ENCODE data around the gene NYNRIN.
"Not testable (repeated sequence)": the region's sequence is repeated elsewhere in the genome, so short reads cannot be mapped to it uniquely, and the experiment has no call there.

The NYNRIN gene

GRCh38 chr14:24365600-24366412, 33.0 kb upstream of the NYNRIN start:
- H3K27me3 ChIP-seq (ENCODE audit: control insufficient read depth, insufficient read depth, low read length), result no peaks in the 10 kb centered on the region
- H3K4me3 ChIP-seq (ENCODE audit: low read length), result peak overlapping the region; percentile 78
- peaks cover 14% of the 10 kb centered on the region for H3K4me1 ChIP-seq (ENCODE audit: control insufficient read depth, insufficient read depth, low read length)
- peak overlapping the region; percentile 99 for H3K27ac ChIP-seq (ENCODE audit: low read depth, low read length)
- peak overlapping the region; percentile 74 for H3K9ac ChIP-seq (ENCODE audit: low read length)
- no peaks in the 10 kb centered on the region for H3K36me3 ChIP-seq (ENCODE audit: control insufficient read depth, insufficient read depth, low read length)

DNA sequence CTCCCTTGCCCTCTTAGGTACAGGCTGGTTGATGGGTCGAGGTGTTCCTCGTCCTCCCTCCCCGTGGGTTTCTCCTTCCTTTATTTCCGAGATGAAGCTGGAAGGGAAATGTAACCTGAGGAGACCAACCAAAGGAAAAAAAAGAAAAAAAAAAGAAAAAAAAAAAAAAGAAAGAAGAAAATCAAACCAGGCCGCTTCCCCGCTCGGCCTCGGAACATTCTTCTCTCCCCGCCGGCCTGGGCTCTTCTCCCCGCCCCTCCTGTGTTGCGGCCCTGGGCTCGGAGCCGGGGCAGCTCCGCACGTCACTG, 32.4 kb upstream of the NYNRIN start:
- Histone ChIP-seq H3K9ac (ENCODE audit: low read length) (peak overlapping the region; percentile 74), H3K27ac (ENCODE audit: low read depth, low read length) (peak overlapping the region; percentile 99), H3K4me3 (ENCODE audit: low read length) (peak overlapping the region; percentile 78), H3K27me3 (ENCODE audit: control insufficient read depth, insufficient read depth, low read length) (no peaks in the 10 kb centered on the region), H3K4me1 (ENCODE audit: control insufficient read depth, insufficient read depth, low read length) (peaks cover 14% of the 10 kb centered on the region), H3K36me3 (ENCODE audit: control insufficient read depth, insufficient read depth, low read length) (no peaks in the 10 kb centered on the region)

DNA sequence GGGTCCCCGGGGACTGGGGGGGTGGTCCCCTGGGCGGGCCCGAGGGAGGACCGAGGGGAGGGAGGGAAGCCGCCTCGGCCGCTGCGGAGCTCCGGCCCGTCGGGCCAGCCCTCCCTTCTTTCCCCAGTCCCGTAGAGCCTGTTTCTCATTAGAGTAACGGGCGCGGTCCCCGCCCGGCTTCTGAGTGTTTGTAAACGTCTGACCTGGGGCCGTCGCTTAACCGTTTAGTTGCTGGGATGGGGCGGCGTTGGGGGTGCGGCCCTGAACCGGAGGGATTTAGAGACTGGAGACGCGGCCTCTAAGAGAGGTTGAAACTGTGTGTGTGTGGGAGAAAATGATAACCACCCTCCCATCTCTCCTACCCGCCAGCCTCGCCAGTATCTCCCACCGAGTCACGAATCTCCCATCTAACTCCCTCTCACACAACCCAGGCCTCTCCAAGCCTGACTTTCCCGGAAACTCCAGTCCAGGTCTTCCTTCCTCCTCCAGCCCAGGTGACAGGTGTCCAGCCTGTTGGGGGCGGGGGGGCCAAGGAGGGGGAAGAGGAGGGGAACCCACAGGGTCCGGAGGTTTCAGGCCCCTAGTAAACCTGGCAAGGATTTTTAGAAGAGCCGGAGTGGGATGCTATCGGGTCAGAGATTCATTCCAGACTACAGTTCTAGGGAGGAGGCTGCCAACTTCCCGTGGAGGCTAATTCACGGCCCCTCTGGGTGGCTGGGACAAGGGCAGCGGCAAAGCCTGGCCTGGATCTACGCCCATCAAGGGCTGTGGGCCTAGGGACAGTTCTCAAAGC, 31.9 kb upstream of the NYNRIN start:
- peak overlapping the region; percentile 45 for H3K9ac ChIP-seq (ENCODE audit: low read length)
- H3K27ac ChIP-seq (ENCODE audit: low read depth, low read length), result peak overlapping the region; percentile 99
- H3K27me3 ChIP-seq (ENCODE audit: control insufficient read depth, insufficient read depth, low read length), result no peaks in the 10 kb centered on the region
- peak overlapping the region; percentile 78 for H3K4me3 ChIP-seq (ENCODE audit: low read length)
- H3K4me1 ChIP-seq (ENCODE audit: control insufficient read depth, insufficient read depth, low read length), result peaks cover 14% of the 10 kb centered on the region
- no peaks in the 10 kb centered on the region for H3K36me3 ChIP-seq (ENCODE audit: control insufficient read depth, insufficient read depth, low read length)

DNA sequence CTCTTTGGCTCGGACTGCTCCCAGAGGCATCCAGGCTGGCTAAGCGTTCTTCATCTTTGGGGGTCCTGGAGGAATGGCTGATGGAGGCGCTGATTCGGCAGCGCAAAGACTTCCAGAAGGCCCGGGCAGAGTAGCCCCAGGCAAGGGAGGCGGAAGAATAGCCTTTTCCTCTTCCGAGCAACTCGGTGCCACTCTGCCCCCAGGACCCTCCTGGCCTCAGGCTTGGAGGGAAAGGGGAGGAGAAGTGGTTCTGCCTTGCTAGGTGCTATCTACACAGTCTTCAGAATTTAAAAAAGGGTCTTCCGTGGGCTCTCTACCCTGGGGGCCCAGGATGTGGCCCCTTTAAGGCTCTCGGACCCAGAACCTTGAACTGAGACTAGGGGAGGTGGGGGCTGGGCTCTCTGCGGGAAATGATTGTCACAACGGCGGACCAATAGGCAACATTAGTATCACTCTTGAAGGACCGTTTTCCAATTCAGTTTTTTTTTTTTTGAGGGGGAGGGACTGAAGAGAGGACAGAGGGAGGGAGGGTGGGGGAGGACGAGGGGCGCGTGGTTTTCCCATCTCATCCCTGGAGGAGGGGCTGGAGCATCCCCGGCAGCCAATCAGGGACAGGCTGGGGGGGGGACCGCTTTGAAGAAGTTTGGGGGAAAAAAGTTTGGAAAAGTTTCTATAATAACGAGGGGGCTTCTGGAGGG, 31.1 kb upstream of the NYNRIN start, which contains the start of gene NFATC4:
TSS of gene NFATC4 (plus strand) at position 671 of the 698 bp plus-strand sequence. CDS start 157 bp downstream, outside the sequence.
- Histone ChIP-seq H3K36me3 (ENCODE audit: control insufficient read depth, insufficient read depth, low read length) (no peaks in the 10 kb centered on the region), H3K27me3 (ENCODE audit: control insufficient read depth, insufficient read depth, low read length) (no peaks in the 10 kb centered on the region), H3K9ac (ENCODE audit: low read length) (peak within 1 kb of the TSS; percentile 68), H3K4me1 (ENCODE audit: control insufficient read depth, insufficient read depth, low read length) (peaks cover 14% of the 10 kb centered on the region), H3K4me3 (ENCODE audit: low read length) (peak within 1 kb of the TSS; percentile 78), H3K27ac (ENCODE audit: low read depth, low read length) (peak within 1 kb of the TSS; percentile 99)

DNA sequence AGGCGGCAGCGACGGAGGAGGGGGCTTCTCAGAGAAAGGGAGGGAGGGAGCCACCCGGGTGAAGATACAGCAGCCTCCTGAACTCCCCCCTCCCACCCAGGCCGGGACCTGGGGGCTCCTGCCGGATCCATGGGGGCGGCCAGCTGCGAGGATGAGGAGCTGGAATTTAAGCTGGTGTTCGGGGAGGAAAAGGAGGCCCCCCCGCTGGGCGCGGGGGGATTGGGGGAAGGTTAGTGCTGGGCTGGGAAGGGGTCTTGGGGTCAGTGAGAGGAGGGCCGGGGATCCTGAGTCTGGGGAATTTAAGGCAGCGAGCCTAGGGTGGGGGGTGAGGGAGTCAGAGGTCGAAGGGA, 30.6 kb upstream of the NYNRIN start:
- Histone ChIP-seq H3K4me3 (ENCODE audit: low read length) (peak overlapping the region; percentile 75), H3K9ac (ENCODE audit: low read length) (peak overlapping the region; percentile 68), H3K27ac (ENCODE audit: low read depth, low read length) (peak overlapping the region; percentile 99), H3K36me3 (ENCODE audit: control insufficient read depth, insufficient read depth, low read length) (no peaks in the 10 kb centered on the region), H3K4me1 (ENCODE audit: control insufficient read depth, insufficient read depth, low read length) (peaks cover 14% of the 10 kb centered on the region), H3K27me3 (ENCODE audit: control insufficient read depth, insufficient read depth, low read length) (no peaks in the 10 kb centered on the region)

- H3K36me3 ChIP-seq (ENCODE audit: control insufficient read depth, insufficient read depth, low read length), result no peaks in the 10 kb centered on the region
- peaks cover 14% of the 10 kb centered on the region for H3K4me1 ChIP-seq (ENCODE audit: control insufficient read depth, insufficient read depth, low read length)
- no peaks in the 10 kb centered on the region for H3K27me3 ChIP-seq (ENCODE audit: control insufficient read depth, insufficient read depth, low read length)
- H3K27ac ChIP-seq (ENCODE audit: low read depth, low read length), result peak overlapping the region; percentile 99
- H3K9ac ChIP-seq (ENCODE audit: low read length), result peak overlapping the region; percentile 68
- peak overlapping the region; percentile 75 for H3K4me3 ChIP-seq (ENCODE audit: low read length)
Observed at GRCh38 chr14:24368562-24369252, 30.1 kb upstream of the NYNRIN start.

GRCh38 chr14:24369463-24369862, 29.3 kb upstream of the NYNRIN start:
- Histone ChIP-seq H3K27ac (ENCODE audit: low read depth, low read length) (peak overlapping the region; percentile 99), H3K4me1 (ENCODE audit: control insufficient read depth, insufficient read depth, low read length) (peaks cover 14% of the 10 kb centered on the region), H3K27me3 (ENCODE audit: control insufficient read depth, insufficient read depth, low read length) (no peaks in the 10 kb centered on the region), H3K9ac (ENCODE audit: low read length) (no peak overlapping the region), H3K4me3 (ENCODE audit: low read length) (peak overlapping the region; percentile 75), H3K36me3 (ENCODE audit: control insufficient read depth, insufficient read depth, low read length) (no peaks in the 10 kb centered on the region)

GRCh38 chr14:24369907-24370687, 28.7 kb upstream of the NYNRIN start:
- Histone ChIP-seq H3K27me3 (ENCODE audit: control insufficient read depth, insufficient read depth, low read length) (no peaks in the 10 kb centered on the region), H3K9ac (ENCODE audit: low read length) (no peak overlapping the region), H3K27ac (ENCODE audit: low read depth, low read length) (no peak overlapping the region), H3K36me3 (ENCODE audit: control insufficient read depth, insufficient read depth, low read length) (no peaks in the 10 kb centered on the region), H3K4me3 (ENCODE audit: low read length) (no peak overlapping the region), H3K4me1 (ENCODE audit: control insufficient read depth, insufficient read depth, low read length) (peaks cover 14% of the 10 kb centered on the region)

- H3K4me1 ChIP-seq (ENCODE audit: control insufficient read depth, insufficient read depth, low read length), result peaks cover 9% of the 10 kb centered on the region
Observed at GRCh38 chr14:24370748-24371147, 28.1 kb upstream of the NYNRIN start.

DNA sequence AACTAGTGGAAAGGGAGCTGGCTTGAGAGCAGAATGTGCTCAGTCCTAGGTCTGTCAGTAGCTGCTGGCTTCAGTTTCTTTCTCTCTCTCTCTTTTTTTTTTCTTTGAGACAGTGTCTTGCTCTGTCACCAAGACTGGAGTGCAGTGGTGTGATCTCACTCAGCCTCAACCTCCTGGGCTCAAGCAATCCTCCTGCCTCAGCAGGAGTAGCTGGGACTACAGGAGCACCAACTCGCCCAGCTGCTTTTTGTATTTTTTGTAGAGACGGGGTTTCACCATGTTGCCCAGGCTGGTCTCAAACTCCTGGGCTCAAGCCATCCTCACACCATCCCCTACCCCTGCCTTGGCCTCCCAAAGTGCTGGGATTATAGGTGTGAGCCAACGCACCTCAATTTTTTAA, 27.2 kb upstream of the NYNRIN start:
- H3K27ac ChIP-seq (ENCODE audit: low read depth, low read length); H3K27me3 ChIP-seq (ENCODE audit: control insufficient read depth, insufficient read depth, low read length); H3K9ac ChIP-seq (ENCODE audit: low read length); H3K36me3 ChIP-seq (ENCODE audit: control insufficient read depth, insufficient read depth, low read length); H3K4me1 ChIP-seq (ENCODE audit: control insufficient read depth, insufficient read depth, low read length); H3K4me3 ChIP-seq (ENCODE audit: low read length): not testable (repeated sequence)

More at GRCh38 chr14:24370748-24371147, 28.1 kb upstream of the NYNRIN start:
- H3K9ac ChIP-seq (ENCODE audit: low read length), result no peak overlapping the region
- H3K27ac ChIP-seq (ENCODE audit: low read depth, low read length), result no peak overlapping the region
- H3K27me3 ChIP-seq (ENCODE audit: control insufficient read depth, insufficient read depth, low read length), result no peaks in the 10 kb centered on the region
- no peaks in the 10 kb centered on the region for H3K36me3 ChIP-seq (ENCODE audit: control insufficient read depth, insufficient read depth, low read length)
- no peak overlapping the region for H3K4me3 ChIP-seq (ENCODE audit: low read length)

GRCh38 chr14:24372701-24373416, 25.9 kb upstream of the NYNRIN start:
- Histone ChIP-seq H3K27me3 (ENCODE audit: control insufficient read depth, insufficient read depth, low read length) (no peaks in the 10 kb centered on the region), H3K4me3 (ENCODE audit: low read length) (no peak overlapping the region), H3K9ac (ENCODE audit: low read length) (no peak overlapping the region), H3K4me1 (ENCODE audit: control insufficient read depth, insufficient read depth, low read length) (no peaks in the 10 kb centered on the region), H3K36me3 (ENCODE audit: control insufficient read depth, insufficient read depth, low read length) (no peaks in the 10 kb centered on the region), H3K27ac (ENCODE audit: low read depth, low read length) (no peak overlapping the region)

All from rectal smooth muscle tissue (tissue), 1 donor.